SJSA1 (cell line): Measurements from ENCODE around the gene ZNF268. TPM values are rescaled to one million over a fixed set of nuclear protein-coding genes. Genes with fewer than 3 reads are reported as not detected.
"Not testable (repeated sequence)": the region's sequence is repeated elsewhere in the genome, so short reads cannot be mapped to it uniquely, and the experiment has no call there.

Experiments
- DNase-seq, 2 experiments: peaks; one replicate each; pipeline ENCODE4 v3.0.0-alpha.2; 2015 to 2020; ENCODE audit warnings: low spot score in 2 of 2, low read depth in 1 of 2
- H3K27ac ChIP-seq: fragments of 250-450 bp; sonication (Bioruptor Pico); 2 replicates; pipeline ENCODE4 v1.5.1; 2020; ENCODE audit warnings: mild to moderate bottlenecking, moderate library complexity
- H3K27me3 ChIP-seq: fragments of 250-450 bp; sonication (Bioruptor Pico); replicated peaks from 2 replicates; pipeline ENCODE4 v1.5.1; 2020; ENCODE audit warnings: mild to moderate bottlenecking, moderate library complexity
- H3K36me3 ChIP-seq: fragments of 250-450 bp; sonication (Bioruptor Pico); 2 replicates; pipeline ENCODE4 v1.5.1; 2020; ENCODE audit warnings: mild to moderate bottlenecking
- H3K4me1 ChIP-seq: fragments of 250-450 bp; sonication (Bioruptor Pico); replicated peaks from 2 replicates; pipeline ENCODE4 v1.6.1; 2021; ENCODE audit warnings: mild to moderate bottlenecking
- H3K4me3 ChIP-seq: fragments of 250-450 bp; sonication (Bioruptor Pico); 2 replicates; pipeline ENCODE4 v1.5.1; 2020; ENCODE audit warnings: mild to moderate bottlenecking
- H3K9me3 ChIP-seq: fragments of 250-450 bp; sonication (Bioruptor Pico); replicated peaks from 2 replicates; pipeline ENCODE4 v1.5.1; 2020; ENCODE audit warnings: mild to moderate bottlenecking
- total RNA-seq: library from RNA; depleted of rRNA; stranded (reverse); fragments of >200 nt; shearing (Covaris generic); gene quantifications from 2 replicates; pipeline ENCODE4 v1.2.3, GENCODE V29; 2014; rRNA removed

The ZNF268 gene
- total RNA-seq, 1 experiment from 2014 or later = 2.1 TPM

DNA sequence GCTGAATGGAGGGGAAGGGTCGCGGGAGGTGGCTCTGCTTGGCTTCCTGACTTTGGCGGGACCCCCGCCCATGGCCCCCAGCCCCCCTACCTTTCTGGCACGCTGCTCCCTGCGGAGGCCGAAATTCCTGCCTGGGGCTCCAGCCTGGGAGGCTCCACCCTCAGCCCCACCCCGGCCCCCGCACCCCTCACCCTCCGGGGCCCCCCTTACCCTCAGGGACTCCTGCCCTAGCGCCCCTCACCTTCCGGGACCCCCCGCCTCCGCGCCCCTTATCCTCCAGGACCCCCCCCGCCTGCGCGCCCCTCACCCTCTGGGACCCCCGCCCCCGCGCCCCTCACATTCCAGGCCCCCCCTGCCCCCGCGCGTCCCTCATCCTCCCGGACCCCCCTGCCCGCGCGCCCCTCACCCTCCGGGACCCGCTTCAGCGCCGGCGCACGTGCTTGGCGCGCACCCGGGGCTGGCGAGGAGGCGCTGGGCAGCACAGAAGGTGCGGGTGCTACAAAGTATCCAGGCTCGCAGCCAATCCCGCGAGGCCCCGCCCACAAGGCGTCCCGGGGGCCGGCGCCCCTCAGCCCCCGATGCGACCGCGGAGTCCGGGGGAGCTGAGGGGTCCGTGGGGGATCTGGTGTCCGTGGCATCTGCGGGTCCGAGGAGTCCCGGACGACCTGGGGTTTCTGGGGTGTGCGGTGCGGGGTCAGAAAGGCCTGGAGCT is 54.3 kb downstream of the ZNF268 start, which contains the start of gene ANHX:
TSS of gene ANHX (minus strand) at position 477 of the 712 bp plus-strand sequence. CDS start 1,521 bp downstream, outside the sequence.
- peaks cover 14% of the 10 kb centered on the region for H3K9me3 ChIP-seq
- no peak within 1 kb of the TSS for H3K4me3 ChIP-seq
- no peaks in the 10 kb centered on the region for H3K36me3 ChIP-seq
- no peak within 1 kb of the TSS for H3K27ac ChIP-seq
- no peak for DNase-seq
- H3K4me1 ChIP-seq = no peaks in the 10 kb centered on the region
- no peaks in the 10 kb centered on the region for H3K27me3 ChIP-seq

DNA sequence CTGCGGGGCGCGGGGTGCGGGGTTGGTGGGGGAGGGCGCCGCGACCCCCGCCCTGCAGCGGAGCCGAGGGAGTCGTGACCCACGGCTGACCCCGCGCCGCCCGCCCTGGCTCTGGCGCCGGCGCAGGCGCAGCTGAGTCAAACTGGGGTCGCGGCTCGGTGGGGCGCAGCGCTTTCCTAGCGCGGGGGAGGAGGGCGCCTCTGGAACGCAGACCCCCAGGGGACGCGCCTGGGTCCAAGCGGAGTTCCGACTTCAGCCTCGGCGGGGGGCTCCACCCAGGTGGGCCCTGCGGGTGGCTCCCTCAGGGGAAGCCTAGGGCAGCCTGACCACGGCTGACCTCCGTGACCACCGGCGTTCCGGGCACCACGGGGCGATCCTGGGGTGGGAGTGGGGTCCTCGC is 54.8 kb downstream of the ZNF268 start:
- Histone ChIP-seq H3K27ac (no peak overlapping the region), H3K27me3 (no peaks in the 10 kb centered on the region), H3K36me3 (no peaks in the 10 kb centered on the region), H3K4me1 (no peaks in the 10 kb centered on the region), H3K9me3 (peaks cover 11% of the 10 kb centered on the region), H3K4me3 (no peak overlapping the region)
- DNase-seq = no peak

DNA sequence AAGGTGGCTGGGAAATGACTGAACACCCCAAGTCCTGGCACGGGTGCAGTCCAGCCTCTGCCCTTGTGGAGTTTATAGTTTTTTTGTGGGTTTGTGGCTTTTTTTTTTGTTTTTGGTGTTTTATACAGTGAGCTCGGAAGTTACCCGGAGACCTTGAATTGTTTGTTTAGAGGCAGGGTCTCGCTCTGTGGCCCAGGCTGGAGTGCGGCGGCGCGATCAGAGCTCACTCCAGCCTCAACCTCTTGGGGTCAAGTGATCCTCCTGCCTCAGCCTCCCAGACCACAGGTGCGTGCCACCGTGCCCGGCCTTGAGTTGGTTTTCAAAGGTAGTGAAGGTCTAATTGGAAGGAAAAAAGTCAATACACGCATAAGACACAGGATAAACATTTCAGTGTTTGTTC is 55.3 kb downstream of the ZNF268 start:
- Histone ChIP-seq H3K9me3 (peaks cover 8% of the 10 kb centered on the region), H3K27me3 (no peaks in the 10 kb centered on the region), H3K27ac (no peak overlapping the region), H3K36me3 (no peaks in the 10 kb centered on the region), H3K4me1 (no peaks in the 10 kb centered on the region), H3K4me3 (no peak overlapping the region)
- no peak for DNase-seq

DNA sequence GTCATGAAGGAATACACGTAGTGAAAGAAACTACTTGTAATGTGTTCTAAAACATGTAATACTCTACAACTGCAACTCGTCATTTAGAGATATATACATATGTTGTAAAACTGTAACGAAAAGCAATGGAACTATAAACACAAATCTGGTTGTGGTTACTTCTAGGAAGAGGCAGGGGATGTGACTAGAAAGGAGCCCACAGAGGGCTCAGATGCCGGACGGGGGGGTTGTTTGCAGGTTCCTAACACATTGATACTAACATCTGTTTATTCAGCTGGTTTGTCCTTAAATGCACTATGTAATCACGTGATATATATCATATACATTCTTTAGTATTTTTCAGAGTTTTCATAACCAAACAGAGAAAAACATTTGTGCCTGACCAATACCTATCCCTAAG is 70.4 kb downstream of the ZNF268 start:
- H3K4me1 ChIP-seq = no peaks in the 10 kb centered on the region
- H3K27me3 ChIP-seq = no peaks in the 10 kb centered on the region
- no peak overlapping the region for H3K4me3 ChIP-seq
- H3K27ac ChIP-seq = no peak overlapping the region
- no peaks in the 10 kb centered on the region for H3K9me3 ChIP-seq
- H3K36me3 ChIP-seq = no peaks in the 10 kb centered on the region
- no peak for DNase-seq

DNA sequence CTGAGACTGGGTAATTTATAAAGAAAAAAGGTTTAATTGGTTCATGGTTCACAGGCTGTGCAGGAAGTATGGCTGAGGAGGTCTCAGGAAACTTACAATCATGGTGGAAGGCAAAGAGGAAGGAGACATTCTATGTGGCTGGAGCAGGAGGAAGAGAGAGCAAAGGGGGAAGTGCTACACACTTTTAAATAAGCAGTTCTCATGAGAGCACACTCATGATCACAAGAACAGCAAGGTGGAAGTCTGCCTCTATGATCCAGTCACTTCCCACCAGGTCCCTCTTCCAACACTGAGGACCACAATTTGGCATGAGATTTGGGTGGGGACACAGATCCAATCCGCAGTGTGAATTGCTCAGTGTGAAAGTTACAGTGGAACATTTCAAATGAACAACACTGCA is 74.5 kb downstream of the ZNF268 start:
- H3K27me3 ChIP-seq, H3K27ac ChIP-seq, H3K36me3 ChIP-seq, H3K4me3 ChIP-seq, H3K9me3 ChIP-seq, H3K4me1 ChIP-seq, DNase-seq: not testable (repeated sequence)

DNA sequence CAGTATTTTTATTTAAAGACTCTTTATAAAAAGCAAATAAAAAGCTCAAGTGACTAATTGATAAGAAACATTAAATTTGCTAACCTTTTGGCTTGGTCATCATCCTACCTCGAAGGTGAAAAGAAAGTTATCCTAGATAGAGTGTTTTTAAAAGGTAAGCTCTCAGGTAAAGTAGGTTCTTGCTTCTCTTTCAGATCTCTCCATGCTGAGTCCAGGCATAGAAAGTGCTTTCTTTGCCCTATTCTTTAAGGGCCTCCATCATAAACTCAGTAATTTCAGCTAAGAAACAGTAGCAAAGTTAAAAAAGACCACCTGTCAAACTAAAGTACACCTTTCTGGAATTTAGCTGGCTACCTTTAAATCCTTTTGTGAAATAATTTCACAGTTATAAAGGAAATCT is 75.0 kb downstream of the ZNF268 start:
- no peak overlapping the region for H3K4me3 ChIP-seq
- DNase-seq = no peak
- H3K36me3 ChIP-seq = no peaks in the 10 kb centered on the region
- no peaks in the 10 kb centered on the region for H3K4me1 ChIP-seq
- H3K27me3 ChIP-seq = no peaks in the 10 kb centered on the region
- no peak overlapping the region for H3K27ac ChIP-seq
- no peaks in the 10 kb centered on the region for H3K9me3 ChIP-seq

DNA sequence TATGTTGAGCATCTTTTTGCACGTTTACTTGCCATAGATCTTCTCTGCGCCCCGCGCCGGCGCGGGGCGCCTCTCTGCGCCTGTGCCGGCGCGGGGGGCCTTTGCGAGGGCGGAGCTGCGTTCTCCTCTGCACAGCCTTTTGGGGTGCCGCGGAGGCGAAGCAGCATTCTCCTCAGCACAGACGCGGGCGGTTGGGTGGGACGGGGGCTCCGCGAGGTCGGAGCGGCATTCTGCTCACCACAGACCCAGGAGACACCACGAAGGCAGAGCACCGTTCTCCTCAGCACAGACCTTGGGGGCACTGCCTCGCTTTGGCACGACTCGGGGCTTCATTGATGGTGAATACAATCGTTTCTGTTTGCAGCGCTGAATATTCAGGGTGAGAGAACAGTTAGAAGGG is 82.9 kb downstream of the ZNF268 start:
- Histone ChIP-seq H3K4me1 (no peaks in the 10 kb centered on the region), H3K4me3 (no peak overlapping the region), H3K36me3 (no peaks in the 10 kb centered on the region), H3K9me3 (no peaks in the 10 kb centered on the region), H3K27ac (no peak overlapping the region), H3K27me3 (no peaks in the 10 kb centered on the region)
- no peak for DNase-seq

Other genes starting within 250 kb of the ZNF268 start
- 0.32 and 0.88 TPM in 2 replicates for gene ZNF605, start 225.2 kb upstream of the ZNF268 start, total RNA-seq
- 5.8 and 10.4 TPM in 2 replicates for gene ZNF26, start 195.1 kb upstream of the ZNF268 start, total RNA-seq
- gene ZNF84, start 144.0 kb upstream of the ZNF268 start, total RNA-seq = 4.1 and 6.4 TPM in 2 replicates
- gene ZNF140, start 100.6 kb upstream of the ZNF268 start, total RNA-seq = 0.16 and 0.84 TPM in 2 replicates
- 0.03 and 0.11 TPM in 2 replicates for gene ZNF891, start 51.2 kb upstream of the ZNF268 start, total RNA-seq
- gene ZNF10, start 50.9 kb upstream of the ZNF268 start, total RNA-seq = 0.25 and 0.32 TPM in 2 replicates
- not detected in 2 replicates for gene ANHX, start 54.4 kb downstream of the ZNF268 start, total RNA-seq